NCI-H1436 treated with DMSO at 0.1 percent for 48 hours (cell line): ENCODE data around the gene YBX1.

ENCODE experiments used
- DNase-seq: peaks from one replicate; lab custom pipeline; 2025; lab: John Stamatoyannopoulos, UW

Gene YBX1

DNA sequence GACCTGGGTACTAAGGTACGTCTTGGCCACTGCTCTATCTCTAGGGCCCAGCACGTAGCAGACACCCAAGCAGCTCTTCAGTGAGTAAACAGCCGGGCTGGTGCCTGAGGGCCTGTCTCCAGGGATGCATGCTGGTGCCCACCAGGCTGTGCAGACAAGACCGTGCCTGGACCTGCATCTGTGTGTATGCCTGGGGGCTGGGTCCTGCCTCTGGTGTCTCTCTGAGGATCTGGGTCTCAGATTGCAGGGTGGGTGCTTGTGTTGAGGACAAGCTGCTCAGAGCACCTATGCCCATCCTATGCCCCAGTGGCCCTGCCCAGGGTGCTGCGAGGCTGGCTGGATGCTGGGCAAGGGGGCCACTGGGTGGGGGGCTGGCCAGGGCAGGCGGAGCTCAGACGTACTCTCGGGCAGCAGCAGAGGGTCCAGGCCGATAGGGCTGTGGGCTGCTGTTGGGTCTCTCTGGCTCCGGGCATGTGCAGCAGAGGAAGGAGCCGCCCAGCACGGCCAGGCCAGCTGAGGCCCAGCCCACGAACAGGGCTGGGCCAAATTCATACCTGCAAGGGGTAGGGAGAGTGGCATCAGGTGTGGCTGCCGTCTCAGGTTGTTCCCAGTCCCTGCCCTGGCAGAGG lies 53.4 kb downstream of the YBX1 start:
- no peak for DNase-seq

DNA sequence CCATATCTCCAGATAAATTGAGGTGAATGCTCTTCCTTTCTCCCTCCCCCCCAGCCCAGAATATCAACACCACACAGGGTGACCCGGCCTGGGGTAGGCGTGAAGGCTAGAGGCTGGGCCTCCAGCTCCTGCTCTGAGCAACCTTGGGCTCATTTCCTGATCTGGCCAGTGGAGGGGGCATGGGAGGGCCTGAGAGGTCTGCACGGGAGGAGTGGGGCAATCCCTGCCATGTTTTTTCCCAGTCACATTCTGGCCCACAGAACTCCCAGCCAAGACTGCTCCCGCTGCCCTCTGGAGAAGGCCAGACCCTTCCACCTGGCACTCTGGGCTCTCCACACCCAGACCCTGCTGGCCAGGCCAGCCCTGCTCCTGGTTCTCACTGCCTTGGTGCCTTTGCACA lies 53.9 kb downstream of the YBX1 start:
- no peak for DNase-seq

DNA sequence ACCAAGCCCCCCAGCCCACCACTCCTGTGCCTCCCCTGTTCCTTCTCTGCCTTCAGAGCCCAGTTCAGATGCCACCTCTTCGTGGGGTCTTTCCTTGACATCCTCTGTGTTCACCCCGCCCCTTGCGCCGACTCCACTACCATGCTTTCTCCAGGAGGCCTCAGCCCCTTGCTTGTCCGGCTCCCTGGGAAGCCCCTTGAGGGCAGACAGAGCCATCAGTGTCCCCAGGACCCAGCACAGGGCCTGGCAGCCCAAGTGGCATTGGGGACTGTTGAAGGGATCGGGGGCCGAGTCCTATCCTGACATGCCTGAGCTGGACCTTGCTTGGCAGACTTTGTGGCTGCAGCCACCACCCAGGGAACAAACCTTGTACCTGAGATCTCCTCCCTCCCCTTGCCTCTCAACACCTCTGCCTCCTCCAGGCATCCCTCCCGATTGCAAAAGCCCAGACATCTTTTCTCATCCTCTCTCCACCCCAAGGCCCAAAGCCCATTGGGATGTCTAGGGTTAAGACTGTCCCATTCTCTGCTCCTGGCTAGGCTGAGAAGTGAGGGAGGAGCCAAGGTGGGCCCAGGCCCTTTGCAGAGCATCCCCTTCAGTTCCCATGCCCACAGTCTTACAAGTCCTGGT lies 54.5 kb downstream of the YBX1 start:
- no peak for DNase-seq

DNA sequence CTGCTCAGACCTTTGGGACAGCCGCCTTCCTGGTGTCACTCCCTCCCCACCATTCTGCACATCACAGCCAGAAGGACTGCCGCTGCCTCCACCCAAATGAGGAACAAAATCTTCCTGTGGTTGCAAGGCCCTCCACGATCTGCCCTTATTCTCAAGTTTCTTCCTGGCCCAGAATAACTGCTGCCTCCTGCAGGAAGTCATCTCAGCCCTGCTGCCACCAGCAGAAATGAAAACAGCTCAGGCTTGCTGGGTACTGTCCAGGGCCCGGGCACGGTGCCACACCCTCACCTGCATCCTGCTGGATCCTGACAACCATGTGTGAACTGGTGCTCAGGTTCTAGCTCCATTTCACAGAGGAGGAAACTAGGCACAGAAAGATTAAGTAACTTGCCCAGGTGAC lies 55.0 kb downstream of the YBX1 start:
- DNase-seq = no peak

DNA sequence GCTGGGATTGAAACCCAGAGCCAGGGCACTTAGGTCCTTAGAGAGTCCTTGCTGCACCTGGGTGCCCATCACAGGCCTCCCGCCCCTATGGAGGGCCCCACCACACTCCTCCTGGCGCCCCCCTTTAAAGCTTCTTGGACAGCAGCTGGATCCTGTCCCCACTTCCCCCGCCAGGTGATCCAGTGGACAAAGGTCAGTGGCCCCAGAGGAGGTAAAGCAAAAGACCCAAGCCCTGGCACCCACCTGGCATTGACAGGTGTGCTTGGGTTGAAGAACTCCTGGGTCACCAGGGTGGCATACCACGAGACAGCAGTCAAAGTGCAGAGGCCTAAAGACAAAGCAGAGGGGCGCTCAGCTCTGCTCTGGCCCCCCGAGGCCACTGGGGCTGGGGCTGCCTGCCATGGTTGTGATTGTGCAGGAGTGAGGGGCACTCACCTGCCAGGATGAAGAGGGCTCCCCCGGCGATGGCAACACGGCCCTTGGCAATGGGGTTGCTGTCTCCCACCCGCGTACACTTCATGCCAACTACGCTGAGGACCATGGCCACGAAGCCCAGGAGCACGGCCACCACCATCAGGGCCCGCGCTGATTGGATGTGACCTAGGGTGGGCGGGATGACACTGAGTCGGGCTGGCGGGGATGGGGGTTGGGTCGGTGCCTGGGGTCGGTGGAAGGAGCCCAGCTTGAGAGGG lies 55.9 kb downstream of the YBX1 start:
- no peak for DNase-seq

- no peak for DNase-seq
Measured at GRCh38 chr1:42738678-42739226, 56.5 kb downstream of the YBX1 start.

DNA sequence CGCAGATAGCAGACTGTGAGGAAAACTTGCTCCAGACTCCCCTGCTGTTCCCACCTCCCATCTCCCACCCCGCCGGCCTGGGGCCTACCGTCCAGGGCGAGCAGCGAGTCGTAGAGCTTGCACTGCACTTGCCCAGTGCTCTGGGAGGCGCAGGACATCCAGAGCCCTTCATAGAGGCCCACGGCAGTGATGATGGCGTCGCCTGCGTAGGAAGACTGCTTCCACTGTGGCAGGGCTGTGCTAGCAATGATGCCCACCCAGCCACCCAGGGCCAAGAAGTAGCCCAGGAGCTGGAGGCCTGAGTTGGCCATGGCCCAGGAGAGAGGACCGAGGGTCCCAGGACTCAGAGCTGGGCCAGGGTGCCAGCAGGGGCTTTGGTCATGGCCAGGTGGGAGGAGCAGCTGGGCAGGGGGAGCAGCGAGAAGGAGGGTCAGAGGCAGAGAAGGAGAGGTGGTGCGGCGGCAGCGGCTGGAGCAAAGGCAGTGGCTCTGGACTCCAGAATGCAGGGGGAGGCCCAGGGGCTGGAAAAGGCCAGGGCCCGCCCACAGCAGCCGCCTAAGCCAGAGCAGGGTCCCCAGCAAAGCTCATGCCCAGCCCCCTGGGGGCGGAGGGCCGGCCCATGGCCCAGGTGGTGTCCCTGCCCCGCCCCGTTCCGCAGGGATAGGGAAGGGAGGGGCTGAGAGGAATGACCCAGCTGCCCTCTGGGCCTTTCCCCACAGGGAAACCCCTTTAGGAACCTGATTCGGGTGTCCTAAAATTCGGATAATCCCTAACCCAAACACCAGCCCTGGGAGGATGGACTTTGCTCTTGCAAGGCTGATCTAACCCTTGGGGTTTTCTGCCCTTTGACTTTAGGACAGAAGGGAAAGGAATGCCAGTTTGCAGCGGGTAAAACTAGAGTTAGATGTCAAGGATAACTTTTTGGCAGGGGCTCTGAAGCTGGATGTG lies 57.8 kb downstream of the YBX1 start, which contains the start of gene CLDN19:
Gene CLDN19 (minus strand): TSS at position 484 of the 948 bp plus-strand sequence. CDS start 173 bp downstream, at position 311.
- no peak for DNase-seq

GRCh38 chr1:42740851-42741580 lies 58.8 kb downstream of the YBX1 start:
- DNase-seq = no peak

- DNase-seq = no peak
Measured at GRCh38 chr1:42741706-42742105, 59.5 kb downstream of the YBX1 start.

DNA sequence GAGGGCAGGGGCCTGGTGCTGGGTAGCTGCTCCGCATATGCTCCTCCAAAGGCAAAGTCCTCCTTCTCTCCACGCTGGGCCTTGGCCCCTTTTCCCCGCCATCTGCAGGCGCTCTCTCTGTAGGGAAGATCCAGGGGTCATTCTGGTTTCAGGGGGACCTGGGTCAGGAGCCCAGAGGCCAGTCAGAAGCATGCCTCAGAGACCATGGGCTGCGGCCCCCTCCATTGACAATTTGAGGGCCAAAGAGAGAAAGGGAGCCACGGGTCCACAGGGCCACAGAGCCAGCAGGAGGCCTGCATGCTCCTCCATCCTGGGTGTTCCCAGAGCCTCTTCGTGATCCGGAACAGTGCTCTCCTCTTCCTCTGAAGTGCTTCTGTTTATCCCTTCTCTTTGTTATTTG lies 59.9 kb downstream of the YBX1 start:
- DNase-seq = no peak

GRCh38 chr1:42742617-42743316 lies 60.5 kb downstream of the YBX1 start:
- DNase-seq = no peak

GRCh38 chr1:42743317-42744147 lies 61.3 kb downstream of the YBX1 start:
- DNase-seq = no peak

GRCh38 chr1:42744148-42744413 lies 61.9 kb downstream of the YBX1 start:
- no peak for DNase-seq

GRCh38 chr1:42745851-42746250 lies 63.6 kb downstream of the YBX1 start:
- DNase-seq = no peak

DNA sequence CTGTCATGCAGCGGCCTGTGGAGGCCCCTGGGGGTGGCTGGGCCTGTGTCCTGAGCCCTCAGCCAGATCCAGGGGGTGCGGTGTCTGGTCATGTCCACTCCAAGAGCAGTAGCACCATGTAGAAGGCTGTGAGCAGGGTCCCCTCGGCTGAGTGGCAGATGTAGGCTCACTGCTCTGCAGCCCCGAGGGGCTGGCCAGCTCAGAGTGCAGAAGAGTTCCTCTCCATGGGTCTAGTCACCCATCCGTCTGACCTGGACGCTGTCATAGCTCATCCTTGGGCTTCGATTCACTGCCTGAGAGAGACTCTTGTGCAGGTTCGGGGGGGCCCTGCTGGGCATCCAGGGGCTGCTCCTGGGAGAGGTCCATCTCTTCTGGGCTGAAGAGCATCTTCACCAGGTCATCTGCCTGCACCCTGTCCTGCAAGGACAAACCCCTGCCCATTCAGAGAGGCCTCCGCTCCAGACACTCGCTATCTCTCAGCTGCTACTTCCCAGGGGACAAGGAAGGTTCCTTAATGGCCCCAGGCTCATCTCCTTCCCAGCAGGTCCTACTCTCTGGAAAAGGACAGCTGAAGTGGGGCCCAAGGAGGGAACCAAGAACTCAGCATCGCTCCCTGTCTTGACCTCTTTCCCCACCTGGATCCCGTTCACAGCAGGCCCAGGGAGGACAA lies 64.4 kb downstream of the YBX1 start:
- DNase-seq = no peak

GRCh38 chr1:42747125-42747524 lies 64.9 kb downstream of the YBX1 start:
- no peak for DNase-seq

GRCh38 chr1:42748021-42748420 lies 65.8 kb downstream of the YBX1 start:
- no peak for DNase-seq

GRCh38 chr1:42748461-42749410 lies 66.5 kb downstream of the YBX1 start:
- no peak for DNase-seq
